HepG2 (cell line): ENCODE data around the gene FRMPD2. TPM values are rescaled to one million over a fixed set of nuclear protein-coding genes. Genes with fewer than 3 reads are reported as not detected.

Experiments used
- ATAC-seq: fragments of 200-7000 bp; cut with Tn5 transposase; 3 replicates; pipeline ENCODE4 v1.9.1; 2020; ENCODE audit warnings: mild to moderate bottlenecking, moderate library complexity
- BruUV-seq: library from RNA; stranded (reverse); fragments of 400-500 nt; replicated peaks from 2 replicates; lab custom pipeline; 2021; lab: Mats Ljungman, UMichigan
- CTCF ChIA-PET: fragments of 300-600 bp; formaldehyde crosslinking; extraction: SDS; loops from one replicate; lab custom pipeline; 2021; ENCODE audit warnings: low total read pairs, inconsistent platforms, low intra/inter-chr PET ratio; lab: Yijun Ruan, JAX
- POLR2A ChIA-PET: fragments of 350-600 bp; sonication (Branson Sonifier 250); formaldehyde crosslinking; loops from one replicate; lab custom pipeline; 2020; ENCODE audit warnings: antibody characterized with exemption, inconsistent platforms; lab: Yijun Ruan, JAX
- DNase-seq: peaks from one replicate; pipeline ENCODE4 v3.0.0-alpha.2; 2015; ENCODE audit warnings: low spot score
- FAIRE-seq: peaks from 3 replicates; lab custom pipeline; 2011; peaks lifted over from hg19 to GRCh38; lab: Jason Lieb, UNC
- H2AFZ ChIP-seq: one replicate; pipeline ENCODE4 v1.6.1; 2011; ENCODE audit warnings: low read length, inconsistent platforms
- H3K27ac ChIP-seq: fragments of 300-600 bp; 3 replicates; pipeline ENCODE4 v1.8.0; 2011; ENCODE audit warnings: mixed run types, mild to moderate bottlenecking, mixed read lengths, low read length, inconsistent platforms; ENCODE audit not compliant: insufficient read depth; ENCODE audit errors: extremely low read length
- H3K27me3 ChIP-seq, 2 experiments: fragments of 200-600 bp in 1 of 2; 2 replicates in 1 of 2; 3 replicates in 1 of 2; pipeline versions ENCODE4 v1.6.0 to v1.8.0; 2011; ENCODE audit warnings: low read length in 2 of 2, mild to moderate bottlenecking in 2 of 2, moderate library complexity in 2 of 2, inconsistent platforms in 1 of 2; ENCODE audit not compliant: insufficient read depth in 2 of 2, control insufficient read depth in 1 of 2
- H3K36me3 ChIP-seq, 2 experiments: fragments of 200-600 bp in 1 of 2; replicated peaks in 1 of 2; 2 replicates in 1 of 2; 3 replicates in 1 of 2; pipeline versions ENCODE4 v1.5.1 to v1.8.0; 2011; ENCODE audit warnings: low read length in 2 of 2, inconsistent platforms in 1 of 2; ENCODE audit not compliant: insufficient read depth in 2 of 2, control insufficient read depth in 1 of 2
- H3K4me1 ChIP-seq: 2 replicates; pipeline ENCODE4 v1.5.1; 2012; ENCODE audit warnings: low read length, inconsistent platforms; ENCODE audit not compliant: insufficient read depth
- H3K4me2 ChIP-seq: 2 replicates; pipeline ENCODE4 v1.6.0; 2011; ENCODE audit warnings: low read depth, low read length, inconsistent platforms
- H3K4me3 ChIP-seq, 3 experiments: fragments of 200-600 bp in 1 of 3; sonication (generic), shearing (Covaris generic) in 1 of 3; replicated peaks in 1 of 3; 2 replicates each; pipeline ENCODE4 v1.5.1; 2011 to 2016; ENCODE audit warnings: low read length in 3 of 3, inconsistent platforms in 2 of 3, low read depth in 2 of 3, mild to moderate bottlenecking in 2 of 3, control low read depth in 1 of 3, mixed read lengths in 1 of 3; ENCODE audit not compliant: insufficient read depth in 1 of 3
- H3K79me2 ChIP-seq: one replicate; pipeline ENCODE4 v1.6.1; 2011; ENCODE audit warnings: low read length, inconsistent platforms; ENCODE audit not compliant: insufficient read depth
- H3K9ac ChIP-seq: 2 replicates; pipeline ENCODE4 v1.6.0; 2011; ENCODE audit warnings: mild to moderate bottlenecking, low read depth, low read length, inconsistent platforms; ENCODE audit not compliant: insufficient read depth
- H3K9me3 ChIP-seq: 2 replicates; pipeline ENCODE4 v1.5.1; 2012; ENCODE audit warnings: mild to moderate bottlenecking, low read length
- H4K20me1 ChIP-seq: 2 replicates; pipeline ENCODE4 v1.6.0; 2011; ENCODE audit warnings: inconsistent platforms, mild to moderate bottlenecking, low read length, moderate library complexity; ENCODE audit not compliant: insufficient read depth
- BRD4 ChIP-seq: sonication (generic); formaldehyde crosslinking; IDR thresholded peaks from 2 replicates; pipeline ENCODE4 v1.4.0; 2020; ENCODE audit warnings: missing genetic modification reagents
- HHEX ChIP-seq: IDR thresholded peaks from 2 replicates; pipeline ENCODE4 v1.6.1; 2016; ENCODE audit warnings: control low read depth
- HNRNPH1 ChIP-seq: fragments of 200-400 bp; formaldehyde crosslinking; optimal IDR thresholded peaks from 2 replicates; pipeline ENCODE3; 2017; ENCODE audit warnings: mild to moderate bottlenecking, low read depth, low read length
- NBN ChIP-seq: fragments of 450-650 bp; conservative IDR thresholded peaks from 2 replicates; pipeline ENCODE4 v1.6.1; 2017
- ZBTB7A ChIP-seq: sonication (generic); formaldehyde crosslinking; IDR thresholded peaks from 2 replicates; pipeline ENCODE4 v1.8.0; 2022; ENCODE audit warnings: mild to moderate bottlenecking, missing genetic modification reagents
- ZNF136 ChIP-seq: sonication (generic); formaldehyde crosslinking; IDR thresholded peaks from 2 replicates; pipeline ENCODE4 v1.8.1; 2022; ENCODE audit warnings: low read depth, mild to moderate bottlenecking, moderate library complexity, missing genetic modification reagents
- ZNF879 ChIP-seq: sonication (generic); formaldehyde crosslinking; IDR thresholded peaks from 2 replicates; pipeline ENCODE4 v1.8.1; 2023; ENCODE audit warnings: missing genetic modification reagents
- WGBS: methylation state at CpG from one replicate; pipeline ENCODE4 v1.1.6; 2017; ENCODE audit warnings: low lambda C conversion rate; 5-methylcytosine and 5-hydroxymethylcytosine counted together
- in situ Hi-C: cut with HindIII; loops from 2 replicates; pipeline ENCODE4 v1.10.0; 2017; ENCODE audit warnings: low pct_unique_long_range_greater_than_20kb; ENCODE audit not compliant: extremely low pct_ligation_motif_present
- intact Hi-C: fragments of 100-400 bp; cut with micrococcal nuclease; formaldehyde crosslinking; loops from one replicate; pipeline ENCODE4 v1.10.0; 2022; ENCODE audit not compliant: unreplicated experiment
- polyA plus RNA-seq, 8 experiments: library from polyadenylated mRNA; depleted of rRNA in 3 of 8; stranded (reverse) in 7 of 8; unstranded in 1 of 8; fragments of >200 nt; fragmentation: Illumina TruSeq in 4 of 8; extraction: Trizol in 4 of 8; gene quantifications; 2 replicates each; pipeline versions ENCODE4 v1.2.1 to v1.2.3, GENCODE V29; 2011 to 2016; ENCODE audit warnings: low read depth in 4 of 8, missing spikeins in 1 of 8, mixed read lengths in 1 of 8; ENCODE audit not compliant: insufficient read depth in 1 of 8
- total RNA-seq, 5 experiments: library from RNA; depleted of rRNA; stranded (reverse); fragments of >200 nt; fragmentation: Illumina TruSeq; extraction: Trizol; gene quantifications; 2 replicates each; pipeline ENCODE4 v1.2.3, GENCODE V29; 2016; ENCODE audit warnings: low read depth in 1 of 5
- TF ChIP-seq, protein P1 (sequence below): sonication (generic); formaldehyde crosslinking; IDR thresholded peaks from 2 replicates; pipeline ENCODE4 v1.4.0; 2020; ENCODE audit warnings: mild to moderate bottlenecking, missing genetic modification reagents
- TF ChIP-seq, protein P2 (sequence below): sonication (generic); formaldehyde crosslinking; IDR thresholded peaks from 2 replicates; pipeline ENCODE4 v1.4.0; 2020; ENCODE audit warnings: mild to moderate bottlenecking, missing genetic modification reagents
- TF ChIP-seq, protein P3 (sequence below): sonication (generic); formaldehyde crosslinking; IDR thresholded peaks from 2 replicates; pipeline ENCODE4 v1.4.0; 2020; ENCODE audit warnings: missing genetic modification reagents, borderline replicate concordance
- TF ChIP-seq, protein P4 (sequence below): sonication (generic); formaldehyde crosslinking; IDR thresholded peaks from 2 replicates; pipeline ENCODE4 v1.5.0; 2020; ENCODE audit warnings: mild to moderate bottlenecking, missing genetic modification reagents, borderline replicate concordance

FRMPD2 gene
- total and polyA plus RNA-seq, 2 of the 13 experiments (the other 11 are each of a cell fraction or from before 2014, with no cell fraction given), result 0.45 to 1.3 TPM

DNA sequence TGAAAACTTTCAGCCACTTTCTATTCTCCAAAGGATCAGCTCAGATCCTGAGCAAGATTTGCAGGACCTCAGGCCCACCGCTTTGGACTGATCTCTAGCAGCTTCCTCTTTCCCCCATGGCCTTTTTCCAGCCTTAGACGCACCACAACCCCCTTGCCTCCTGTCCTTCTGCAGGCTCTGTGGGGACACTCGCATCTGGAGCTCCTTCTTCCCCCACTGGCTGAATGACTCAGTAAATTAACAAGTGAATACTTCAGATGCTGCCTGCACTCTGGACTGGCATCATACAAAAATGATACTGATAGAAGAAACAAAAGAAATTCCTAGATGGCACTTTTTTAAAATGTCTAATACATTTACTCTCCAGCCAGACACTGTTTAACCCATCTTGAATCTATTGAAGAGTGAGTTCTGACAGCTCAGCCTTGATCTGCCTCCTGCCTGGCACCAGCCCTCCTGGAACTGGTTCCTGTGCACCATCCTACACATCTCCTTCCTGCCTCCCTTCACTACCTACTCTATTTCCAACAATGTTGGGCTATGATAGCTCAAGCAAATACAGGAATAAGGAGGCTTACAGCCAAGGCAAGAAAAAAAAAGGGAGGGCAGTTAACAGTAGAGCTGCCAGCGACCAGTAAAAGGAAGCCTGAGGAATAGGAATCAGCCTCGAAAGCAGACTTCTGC is 3.3 kb downstream of the FRMPD2 start:
- no peak overlapping the region for H3K27ac ChIP-seq
- no peaks in the 10 kb centered on the region for H3K79me2 ChIP-seq
- no peak overlapping the region for H3K4me3 ChIP-seq
- peaks cover 13% of the 10 kb centered on the region for H3K4me1 ChIP-seq
- H3K9me3 ChIP-seq, result no peaks in the 10 kb centered on the region
- H3K4me2 ChIP-seq, result no peak overlapping the region
- no peaks in the 10 kb centered on the region for H3K36me3 ChIP-seq
- no peaks in the 10 kb centered on the region for H4K20me1 ChIP-seq
- POLR2A ChIA-PET, result no interaction called here
- H3K27me3 ChIP-seq, result peaks cover 0 to 2% of the 10 kb centered on the region in 2 experiments; a peak in 2 of 5 replicates
- H3K9ac ChIP-seq, result no peak overlapping the region
- H2AFZ ChIP-seq, result no peak overlapping the region
- intact Hi-C loops, result no loop called here
- no peak for ATAC-seq
- FAIRE-seq, result no peak
- in situ Hi-C loops, result no loop called here
- no TSS peak for BruUV-seq
- 17% methylated on average over 5 of the region's 5 CpGs for WGBS
- DNase-seq, result no peak
- CTCF ChIA-PET, result no interaction called here
- TF ChIP-seq ZNF879, result no peak
- TF ChIP-seq NBN, result no peak
- TF ChIP-seq HNRNPH1, result no peak
- TF ChIP-seq, protein P1, sequence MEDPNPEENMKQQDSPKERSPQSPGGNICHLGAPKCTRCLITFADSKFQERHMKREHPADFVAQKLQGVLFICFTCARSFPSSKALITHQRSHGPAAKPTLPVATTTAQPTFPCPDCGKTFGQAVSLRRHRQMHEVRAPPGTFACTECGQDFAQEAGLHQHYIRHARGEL (CRISPR knock-in tag), result no peak
- TF ChIP-seq, protein P2, sequence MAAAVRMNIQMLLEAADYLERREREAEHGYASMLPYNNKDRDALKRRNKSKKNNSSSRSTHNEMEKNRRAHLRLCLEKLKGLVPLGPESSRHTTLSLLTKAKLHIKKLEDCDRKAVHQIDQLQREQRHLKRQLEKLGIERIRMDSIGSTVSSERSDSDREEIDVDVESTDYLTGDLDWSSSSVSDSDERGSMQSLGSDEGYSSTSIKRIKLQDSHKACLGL (CRISPR knock-in tag), result no peak
- TF ChIP-seq ZNF136 (CRISPR knock-in tag), result no peak
- TF ChIP-seq BRD4 (CRISPR knock-in tag), result no peak
- no peak for TF ChIP-seq HHEX
- TF ChIP-seq, protein P3, sequence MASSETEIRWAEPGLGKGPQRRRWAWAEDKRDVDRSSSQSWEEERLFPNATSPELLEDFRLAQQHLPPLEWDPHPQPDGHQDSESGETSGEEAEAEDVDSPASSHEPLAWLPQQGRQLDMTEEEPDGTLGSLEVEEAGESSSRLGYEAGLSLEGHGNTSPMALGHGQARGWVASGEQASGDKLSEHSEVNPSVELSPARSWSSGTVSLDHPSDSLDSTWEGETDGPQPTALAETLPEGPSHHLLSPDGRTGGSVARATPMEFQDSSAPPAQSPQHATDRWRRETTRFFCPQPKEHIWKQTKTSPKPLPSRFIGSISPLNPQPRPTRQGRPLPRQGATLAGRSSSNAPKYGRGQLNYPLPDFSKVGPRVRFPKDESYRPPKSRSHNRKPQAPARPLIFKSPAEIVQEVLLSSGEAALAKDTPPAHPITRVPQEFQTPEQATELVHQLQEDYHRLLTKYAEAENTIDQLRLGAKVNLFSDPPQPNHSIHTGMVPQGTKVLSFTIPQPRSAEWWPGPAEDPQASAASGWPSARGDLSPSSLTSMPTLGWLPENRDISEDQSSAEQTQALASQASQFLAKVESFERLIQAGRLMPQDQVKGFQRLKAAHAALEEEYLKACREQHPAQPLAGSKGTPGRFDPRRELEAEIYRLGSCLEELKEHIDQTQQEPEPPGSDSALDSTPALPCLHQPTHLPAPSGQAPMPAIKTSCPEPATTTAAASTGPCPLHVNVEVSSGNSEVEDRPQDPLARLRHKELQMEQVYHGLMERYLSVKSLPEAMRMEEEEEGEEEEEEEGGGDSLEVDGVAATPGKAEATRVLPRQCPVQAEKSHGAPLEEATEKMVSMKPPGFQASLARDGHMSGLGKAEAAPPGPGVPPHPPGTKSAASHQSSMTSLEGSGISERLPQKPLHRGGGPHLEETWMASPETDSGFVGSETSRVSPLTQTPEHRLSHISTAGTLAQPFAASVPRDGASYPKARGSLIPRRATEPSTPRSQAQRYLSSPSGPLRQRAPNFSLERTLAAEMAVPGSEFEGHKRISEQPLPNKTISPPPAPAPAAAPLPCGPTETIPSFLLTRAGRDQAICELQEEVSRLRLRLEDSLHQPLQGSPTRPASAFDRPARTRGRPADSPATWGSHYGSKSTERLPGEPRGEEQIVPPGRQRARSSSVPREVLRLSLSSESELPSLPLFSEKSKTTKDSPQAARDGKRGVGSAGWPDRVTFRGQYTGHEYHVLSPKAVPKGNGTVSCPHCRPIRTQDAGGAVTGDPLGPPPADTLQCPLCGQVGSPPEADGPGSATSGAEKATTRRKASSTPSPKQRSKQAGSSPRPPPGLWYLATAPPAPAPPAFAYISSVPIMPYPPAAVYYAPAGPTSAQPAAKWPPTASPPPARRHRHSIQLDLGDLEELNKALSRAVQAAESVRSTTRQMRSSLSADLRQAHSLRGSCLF, result no peak
- TF ChIP-seq ZBTB7A (CRISPR knock-in tag), result no peak
- TF ChIP-seq, protein P4, sequence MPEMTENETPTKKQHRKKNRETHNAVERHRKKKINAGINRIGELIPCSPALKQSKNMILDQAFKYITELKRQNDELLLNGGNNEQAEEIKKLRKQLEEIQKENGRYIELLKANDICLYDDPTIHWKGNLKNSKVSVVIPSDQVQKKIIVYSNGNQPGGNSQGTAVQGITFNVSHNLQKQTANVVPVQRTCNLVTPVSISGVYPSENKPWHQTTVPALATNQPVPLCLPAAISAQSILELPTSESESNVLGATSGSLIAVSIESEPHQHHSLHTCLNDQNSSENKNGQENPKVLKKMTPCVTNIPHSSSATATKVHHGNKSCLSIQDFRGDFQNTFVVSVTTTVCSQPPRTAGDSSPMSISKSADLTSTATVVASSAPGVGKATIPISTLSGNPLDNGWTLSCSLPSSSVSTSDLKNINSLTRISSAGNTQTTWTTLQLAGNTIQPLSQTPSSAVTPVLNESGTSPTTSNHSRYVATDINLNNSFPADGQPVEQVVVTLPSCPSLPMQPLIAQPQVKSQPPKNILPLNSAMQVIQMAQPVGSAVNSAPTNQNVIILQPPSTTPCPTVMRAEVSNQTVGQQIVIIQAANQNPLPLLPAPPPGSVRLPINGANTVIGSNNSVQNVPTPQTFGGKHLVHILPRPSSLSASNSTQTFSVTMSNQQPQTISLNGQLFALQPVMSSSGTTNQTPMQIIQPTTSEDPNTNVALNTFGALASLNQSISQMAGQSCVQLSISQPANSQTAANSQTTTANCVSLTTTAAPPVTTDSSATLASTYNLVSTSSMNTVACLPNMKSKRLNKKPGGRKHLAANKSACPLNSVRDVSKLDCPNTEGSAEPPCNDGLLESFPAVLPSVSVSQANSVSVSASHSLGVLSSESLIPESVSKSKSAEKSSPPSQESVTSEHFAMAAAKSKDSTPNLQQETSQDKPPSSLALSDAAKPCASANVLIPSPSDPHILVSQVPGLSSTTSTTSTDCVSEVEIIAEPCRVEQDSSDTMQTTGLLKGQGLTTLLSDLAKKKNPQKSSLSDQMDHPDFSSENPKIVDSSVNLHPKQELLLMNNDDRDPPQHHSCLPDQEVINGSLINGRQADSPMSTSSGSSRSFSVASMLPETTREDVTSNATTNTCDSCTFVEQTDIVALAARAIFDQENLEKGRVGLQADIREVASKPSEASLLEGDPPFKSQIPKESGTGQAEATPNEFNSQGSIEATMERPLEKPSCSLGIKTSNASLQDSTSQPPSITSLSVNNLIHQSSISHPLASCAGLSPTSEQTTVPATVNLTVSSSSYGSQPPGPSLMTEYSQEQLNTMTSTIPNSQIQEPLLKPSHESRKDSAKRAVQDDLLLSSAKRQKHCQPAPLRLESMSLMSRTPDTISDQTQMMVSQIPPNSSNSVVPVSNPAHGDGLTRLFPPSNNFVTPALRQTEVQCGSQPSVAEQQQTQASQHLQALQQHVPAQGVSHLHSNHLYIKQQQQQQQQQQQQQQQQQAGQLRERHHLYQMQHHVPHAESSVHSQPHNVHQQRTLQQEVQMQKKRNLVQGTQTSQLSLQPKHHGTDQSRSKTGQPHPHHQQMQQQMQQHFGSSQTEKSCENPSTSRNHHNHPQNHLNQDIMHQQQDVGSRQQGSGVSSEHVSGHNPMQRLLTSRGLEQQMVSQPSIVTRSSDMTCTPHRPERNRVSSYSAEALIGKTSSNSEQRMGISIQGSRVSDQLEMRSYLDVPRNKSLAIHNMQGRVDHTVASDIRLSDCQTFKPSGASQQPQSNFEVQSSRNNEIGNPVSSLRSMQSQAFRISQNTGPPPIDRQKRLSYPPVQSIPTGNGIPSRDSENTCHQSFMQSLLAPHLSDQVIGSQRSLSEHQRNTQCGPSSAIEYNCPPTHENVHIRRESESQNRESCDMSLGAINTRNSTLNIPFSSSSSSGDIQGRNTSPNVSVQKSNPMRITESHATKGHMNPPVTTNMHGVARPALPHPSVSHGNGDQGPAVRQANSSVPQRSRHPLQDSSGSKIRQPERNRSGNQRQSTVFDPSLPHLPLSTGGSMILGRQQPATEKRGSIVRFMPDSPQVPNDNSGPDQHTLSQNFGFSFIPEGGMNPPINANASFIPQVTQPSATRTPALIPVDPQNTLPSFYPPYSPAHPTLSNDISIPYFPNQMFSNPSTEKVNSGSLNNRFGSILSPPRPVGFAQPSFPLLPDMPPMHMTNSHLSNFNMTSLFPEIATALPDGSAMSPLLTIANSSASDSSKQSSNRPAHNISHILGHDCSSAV (CRISPR knock-in tag), result no peak
